22Rv1 (cell line): Measurements from ENCODE around the gene MADCAM1.

Experiments
- H3K27ac ChIP-seq: fragments of 450-650 bp; 2 replicates; pipeline ENCODE4 v1.5.1; 2017
- CTCF ChIP-seq: fragments of 450-650 bp; IDR thresholded peaks from 2 replicates; pipeline ENCODE4 v1.5.1; 2017; ENCODE audit warnings: mild to moderate bottlenecking
- ZFX ChIP-seq: fragments of 450-650 bp; IDR thresholded peaks from 2 replicates; pipeline ENCODE4 v1.6.1; 2017; ENCODE audit warnings: antibody characterized with exemption, borderline replicate concordance

Gene MADCAM1

DNA sequence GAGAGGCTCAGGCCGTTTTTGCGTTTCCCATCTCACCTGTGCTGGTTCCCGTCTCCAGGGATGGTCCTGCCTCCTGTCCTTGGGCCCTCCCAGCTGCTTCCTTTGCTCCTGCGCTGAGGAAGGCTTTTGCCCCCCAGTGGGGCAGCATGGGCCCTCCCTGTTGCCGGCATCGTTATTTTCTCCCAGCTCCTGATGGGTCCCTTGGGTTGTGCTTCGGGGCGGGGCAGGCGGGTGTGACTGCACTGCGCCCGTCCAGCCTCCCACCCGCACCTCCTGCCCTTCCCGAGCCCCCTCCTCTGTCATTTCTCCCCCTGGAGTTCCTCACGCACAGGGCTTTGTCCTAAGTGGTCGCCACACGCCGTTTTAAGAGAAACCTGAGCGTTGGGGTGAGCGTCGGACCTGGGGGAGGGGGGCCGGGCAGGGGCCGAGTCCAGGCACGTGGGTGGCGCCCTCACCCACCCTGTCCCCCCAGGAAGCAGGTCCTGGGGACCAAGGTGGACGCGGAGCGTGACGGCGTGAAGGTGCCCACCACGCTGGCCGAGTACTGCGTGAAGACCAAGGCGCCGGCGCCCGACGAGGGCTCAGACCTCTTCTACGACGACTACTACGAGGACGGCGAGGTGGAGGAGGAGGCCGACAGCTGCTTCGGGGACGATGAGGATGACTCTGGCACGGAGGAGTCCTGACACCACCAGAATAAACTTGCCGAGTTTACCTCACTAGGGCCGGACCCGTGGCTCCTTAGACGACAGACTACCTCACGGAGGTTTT, 44.8 kb downstream of the MADCAM1 start:
- no peak for TF ChIP-seq CTCF
- no peak for TF ChIP-seq ZFX
- no peak overlapping the region for H3K27ac ChIP-seq

- TF ChIP-seq CTCF, result no peak
- no peak for TF ChIP-seq ZFX
These were observed 45.4 kb downstream of the MADCAM1 start for GRCh38 chr19:541699-542098.

GRCh38 chr19:542173-542866, 46.0 kb downstream of the MADCAM1 start:
- H3K27ac ChIP-seq, result no peak overlapping the region
- TF ChIP-seq ZFX, result no peak
- no peak for TF ChIP-seq CTCF

More at GRCh38 chr19:541699-542098, 45.4 kb downstream of the MADCAM1 start:
- no peak overlapping the region for H3K27ac ChIP-seq

GRCh38 chr19:543910-544608, 47.8 kb downstream of the MADCAM1 start, which contains the start of gene GZMM:
TSS of gene GZMM (plus strand) at chr19:544053. CDS start at chr19:544072, 19 bp downstream.
- H3K27ac ChIP-seq, result no peak within 1 kb of the TSS
- no peak for TF ChIP-seq ZFX
- no peak for TF ChIP-seq CTCF

DNA sequence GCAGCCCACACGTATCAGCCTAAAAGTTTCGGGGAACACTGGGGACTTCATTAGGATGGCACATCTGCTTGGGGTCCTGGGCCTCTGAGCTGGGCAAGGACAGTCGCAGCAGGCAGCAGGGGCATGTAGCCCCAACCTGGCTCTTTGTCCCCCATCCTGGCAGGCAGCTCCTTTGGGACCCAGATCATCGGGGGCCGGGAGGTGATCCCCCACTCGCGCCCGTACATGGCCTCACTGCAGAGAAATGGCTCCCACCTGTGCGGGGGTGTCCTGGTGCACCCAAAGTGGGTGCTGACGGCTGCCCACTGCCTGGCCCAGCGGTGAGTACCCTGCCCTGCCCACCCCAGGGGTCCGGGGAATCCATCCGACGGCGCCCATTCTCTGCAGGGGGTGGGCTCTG, 50.8 kb downstream of the MADCAM1 start:
- no peak for TF ChIP-seq CTCF
- H3K27ac ChIP-seq, result no peak overlapping the region

DNA sequence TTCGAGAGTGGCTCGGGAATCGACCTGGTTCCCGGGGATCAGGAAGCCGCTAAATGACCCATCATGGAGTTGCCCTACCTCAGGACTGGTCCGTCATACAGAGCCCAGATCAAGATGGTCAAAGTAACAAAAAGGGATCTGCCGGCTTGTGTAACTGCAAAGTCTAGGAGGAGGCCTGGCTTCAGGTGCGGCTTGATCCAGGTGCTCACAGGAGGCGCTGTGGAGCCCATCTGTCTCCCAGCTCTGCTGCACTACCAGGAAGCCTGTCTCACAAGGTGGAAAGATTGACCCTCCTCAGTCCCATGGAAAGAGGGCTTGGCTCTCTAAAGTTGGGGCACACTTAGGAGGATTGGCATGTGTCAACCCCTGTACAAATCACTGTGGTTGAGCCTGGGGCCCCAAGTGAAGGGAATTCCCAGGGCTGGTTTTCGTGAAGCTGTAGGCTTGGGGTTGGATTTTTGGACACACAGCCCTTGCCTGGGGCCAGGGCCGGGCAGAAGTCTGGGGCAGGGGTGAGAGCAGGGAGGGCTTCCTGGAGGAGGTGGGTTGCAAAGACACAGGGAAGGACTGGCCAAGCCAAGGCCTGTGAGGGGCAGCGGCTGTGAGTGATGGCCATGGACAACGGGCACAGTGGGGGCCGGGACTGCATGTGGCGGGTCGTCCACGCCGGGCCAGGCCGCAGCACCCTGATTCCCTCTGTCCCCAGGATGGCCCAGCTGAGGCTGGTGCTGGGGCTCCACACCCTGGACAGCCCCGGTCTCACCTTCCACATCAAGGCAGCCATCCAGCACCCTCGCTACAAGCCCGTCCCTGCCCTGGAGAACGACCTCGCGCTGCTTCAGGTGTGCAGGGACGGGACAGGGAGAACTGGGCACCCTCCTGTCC, 51.8 kb downstream of the MADCAM1 start:
- TF ChIP-seq CTCF (peak; percentile 25), ZFX (no peak)
- H3K27ac ChIP-seq, result no peak overlapping the region
